Activated CD8-positive, alpha-beta memory T cell treated with anti-CD3 and anti-CD28 coated beads, Interleukin-2, amount 50 U/mL, for 48 hours (primary cell): ENCODE results near the gene STMP1.

Experiments used
- DNase-seq: peaks from one replicate; pipeline ENCODE4 v3.0.0-alpha.2; 2020

The STMP1 gene

GRCh38 chr7:135704074-135704473 is 41.8 kb downstream of the STMP1 start:
- DNase-seq: no peak

- no peak for DNase-seq
Measured at GRCh38 chr7:135704698-135705097, 42.4 kb downstream of the STMP1 start.

GRCh38 chr7:135706038-135706742 is 43.9 kb downstream of the STMP1 start:
- no peak for DNase-seq

GRCh38 chr7:135706858-135707569 is 44.7 kb downstream of the STMP1 start:
- no peak for DNase-seq

- no peak for DNase-seq
Measured at GRCh38 chr7:135707570-135707966, 45.3 kb downstream of the STMP1 start.

GRCh38 chr7:135708041-135708440 is 45.7 kb downstream of the STMP1 start:
- DNase-seq: no peak

- DNase-seq: no peak
Measured at GRCh38 chr7:135709508-135709907, 47.2 kb downstream of the STMP1 start.

GRCh38 chr7:135710417-135711138 is 48.3 kb downstream of the STMP1 start:
- DNase-seq: peak; percentile 55

GRCh38 chr7:135711139-135711469 is 48.8 kb downstream of the STMP1 start:
- DNase-seq: no peak

- no peak for DNase-seq
Measured at GRCh38 chr7:135712182-135712782, 50.0 kb downstream of the STMP1 start.

GRCh38 chr7:135712796-135713195 is 50.5 kb downstream of the STMP1 start:
- DNase-seq: no peak

- DNase-seq: no peak
Measured at GRCh38 chr7:135713836-135714470, 51.6 kb downstream of the STMP1 start.

GRCh38 chr7:135714534-135715009 is 52.3 kb downstream of the STMP1 start:
- no peak for DNase-seq

- no peak for DNase-seq
Measured at GRCh38 chr7:135715055-135715522, 52.8 kb downstream of the STMP1 start.

- DNase-seq: no peak
Measured at GRCh38 chr7:135715673-135716072, 53.4 kb downstream of the STMP1 start.

- DNase-seq: no peak
Measured at GRCh38 chr7:135716677-135717238, 54.4 kb downstream of the STMP1 start.

- no peak for DNase-seq
Measured at GRCh38 chr7:135717693-135718092, 55.4 kb downstream of the STMP1 start.

GRCh38 chr7:135718219-135718618 is 55.9 kb downstream of the STMP1 start:
- no peak for DNase-seq

GRCh38 chr7:135718794-135719437 is 56.6 kb downstream of the STMP1 start:
- DNase-seq: no peak

GRCh38 chr7:135719688-135720087 is 57.4 kb downstream of the STMP1 start:
- no peak for DNase-seq

GRCh38 chr7:135721198-135721820 is 59.0 kb downstream of the STMP1 start:
- DNase-seq: no peak
